BLaER1 treated with 17β-estradiol and CSF1 and Interleukin-3, amounts not matched to agents 10 nM and 100 nM (cell line): Measurements from ENCODE around the gene COL15A1.
A peak's percentile ranks its signal among the peaks of the same experiment; 100 is the strongest.
"Not testable (repeated sequence)": the region's sequence is repeated elsewhere in the genome, so short reads cannot be mapped to it uniquely, and the experiment has no call there.

ENCODE experiments used
- H3K27ac ChIP-seq, 11 experiments: shearing (Covaris generic); formaldehyde crosslinking; 2 replicates each; pipeline ENCODE4 v1.8.1; 2022
- H3K27me3 ChIP-seq, 11 experiments: shearing (Covaris generic); formaldehyde crosslinking; 2 replicates each; pipeline ENCODE4 v1.8.1; 2022
- H3K36me3 ChIP-seq, 11 experiments: shearing (Covaris generic); formaldehyde crosslinking; 2 replicates each; pipeline ENCODE4 v1.8.1; 2022
- H3K4me1 ChIP-seq, 10 experiments: shearing (Covaris generic); formaldehyde crosslinking; 2 replicates each; pipeline ENCODE4 v1.8.1; 2022
- H3K4me2 ChIP-seq, 11 experiments: shearing (Covaris generic); formaldehyde crosslinking; 2 replicates each; pipeline ENCODE4 v1.8.1; 2022
- H3K4me3 ChIP-seq, 10 experiments: shearing (Covaris generic); formaldehyde crosslinking; 2 replicates each; pipeline ENCODE4 v1.8.1; 2022
- H3K9ac ChIP-seq, 11 experiments: shearing (Covaris generic); formaldehyde crosslinking; 2 replicates each; pipeline ENCODE4 v1.8.1; 2022
- H3K9me3 ChIP-seq, 11 experiments: shearing (Covaris generic); formaldehyde crosslinking; replicated peaks in 1 of 11; 2 replicates each; pipeline ENCODE4 v1.8.1; 2022
- H4K20me1 ChIP-seq, 11 experiments: shearing (Covaris generic); formaldehyde crosslinking; 2 replicates each; pipeline ENCODE4 v1.8.1; 2022
- Cebpa-rat ChIP-seq, 11 experiments: shearing (Covaris generic); IDR thresholded peaks; 2 replicates each; pipeline ENCODE4 v1.8.1; 2022

Gene COL15A1

GRCh38 chr9:98943682-98944056, at the start of gene COL15A1:
TSS of gene COL15A1 (plus strand) at chr9:98943907. CDS start at chr9:98944062, 155 bp downstream.
- Histone ChIP-seq H3K27ac (no peak within 1 kb of the TSS), H3K27me3 (peaks cover 0 to 7% (median 0%) of the 10 kb centered on the region in 11 experiments; a peak in 3 of 22 replicates), H3K4me1 (peaks cover 0 to 4% (median 0%) of the 10 kb centered on the region in 10 experiments; a peak in 1 of 20 replicates), H3K9me3 (peaks cover 10 to 20% (median 15%) of the 10 kb centered on the region in 11 experiments; a peak in 21 of 22 replicates), H3K4me2 (no peak within 1 kb of the TSS), H3K4me3 (no peak within 1 kb of the TSS), H3K36me3 (no peaks in the 10 kb centered on the region), H3K9ac (no peak within 1 kb of the TSS), H4K20me1 (no peaks in the 10 kb centered on the region)
- TF ChIP-seq Cebpa-rat (IDR thresholded peaks at IDR 0.05): no peak

GRCh38 chr9:98894171-98894570, 49.5 kb upstream of the COL15A1 start:
- peaks cover 0 to 17% (median 0%) of the 10 kb centered on the region in 11 experiments; a peak in 3 of 22 replicates for H3K27me3 ChIP-seq
- H3K9ac ChIP-seq: no peak overlapping the region
- H3K4me1 ChIP-seq: peaks cover 4 to 11% (median 7%) of the 10 kb centered on the region in 10 experiments
- H3K27ac ChIP-seq: no peak overlapping the region
- H3K9me3 ChIP-seq: peaks cover 13 to 34% (median 19%) of the 10 kb centered on the region in 11 experiments
- no peak overlapping the region for H3K4me2 ChIP-seq
- H3K4me3 ChIP-seq: no peak overlapping the region
- H4K20me1 ChIP-seq: no peaks in the 10 kb centered on the region
- TF ChIP-seq Cebpa-rat (IDR thresholded peaks at IDR 0.05): no peak
- no peaks in the 10 kb centered on the region; a peak in 1 of 22 replicates for H3K36me3 ChIP-seq

- H4K20me1 ChIP-seq: no peaks in the 10 kb centered on the region
- TF ChIP-seq Cebpa-rat (IDR thresholded peaks at IDR 0.05): no peak
- peaks cover 13 to 34% (median 19%) of the 10 kb centered on the region in 11 experiments for H3K9me3 ChIP-seq
- H3K27ac ChIP-seq: no peak overlapping the region
- no peak overlapping the region for H3K9ac ChIP-seq
- H3K4me2 ChIP-seq: no peak overlapping the region
- peaks cover 10 to 17% (median 13%) of the 10 kb centered on the region in 10 experiments for H3K4me1 ChIP-seq
- H3K27me3 ChIP-seq: peaks cover 0 to 14% (median 0%) of the 10 kb centered on the region in 11 experiments; a peak in 2 of 22 replicates
- no peak overlapping the region for H3K4me3 ChIP-seq
- no peaks in the 10 kb centered on the region; a peak in 1 of 22 replicates for H3K36me3 ChIP-seq
These were observed 48.9 kb upstream of the COL15A1 start for GRCh38 chr9:98894761-98895160.

GRCh38 chr9:98896632-98897031, 47.1 kb upstream of the COL15A1 start:
- no peak overlapping the region for H3K27ac ChIP-seq
- H3K9me3 ChIP-seq: peaks cover 13 to 34% (median 19%) of the 10 kb centered on the region in 11 experiments
- H4K20me1 ChIP-seq: no peaks in the 10 kb centered on the region
- peaks cover 0 to 14% (median 0%) of the 10 kb centered on the region in 11 experiments; a peak in 2 of 22 replicates for H3K27me3 ChIP-seq
- H3K36me3 ChIP-seq: no peaks in the 10 kb centered on the region; a peak in 1 of 22 replicates
- H3K4me1 ChIP-seq: peaks cover 13 to 21% (median 19%) of the 10 kb centered on the region in 10 experiments
- no peak for TF ChIP-seq Cebpa-rat (IDR thresholded peaks at IDR 0.05)
- no peak overlapping the region for H3K4me2 ChIP-seq
- no peak overlapping the region for H3K4me3 ChIP-seq
- H3K9ac ChIP-seq: no peak overlapping the region

GRCh38 chr9:98897745-98898144, 46.0 kb upstream of the COL15A1 start:
- Histone ChIP-seq H3K4me1 (peaks cover 13 to 21% (median 19%) of the 10 kb centered on the region in 10 experiments), H3K9ac (no peak overlapping the region), H3K36me3 (no peaks in the 10 kb centered on the region; a peak in 1 of 22 replicates), H3K4me2 (no peak overlapping the region), H4K20me1 (no peaks in the 10 kb centered on the region), H3K9me3 (peaks cover 13 to 34% (median 19%) of the 10 kb centered on the region in 11 experiments), H3K27ac (no peak overlapping the region), H3K4me3 (no peak overlapping the region), H3K27me3 (peaks cover 0 to 13% (median 0%) of the 10 kb centered on the region in 11 experiments; a peak in 2 of 22 replicates)
- TF ChIP-seq Cebpa-rat (IDR thresholded peaks at IDR 0.05): no peak

GRCh38 chr9:98899408-98900056, 44.2 kb upstream of the COL15A1 start:
- H3K4me1 ChIP-seq: peaks cover 13 to 21% (median 19%) of the 10 kb centered on the region in 10 experiments
- peaks cover 0 to 8% (median 0%) of the 10 kb centered on the region in 11 experiments; a peak in 1 of 22 replicates for H3K27me3 ChIP-seq
- no peaks in the 10 kb centered on the region; a peak in 1 of 22 replicates for H3K36me3 ChIP-seq
- H3K4me3 ChIP-seq: no peak overlapping the region
- peaks cover 13 to 34% (median 19%) of the 10 kb centered on the region in 11 experiments for H3K9me3 ChIP-seq
- H3K9ac ChIP-seq: no peak overlapping the region
- no peak for TF ChIP-seq Cebpa-rat (IDR thresholded peaks at IDR 0.05)
- no peak overlapping the region for H3K27ac ChIP-seq
- H4K20me1 ChIP-seq: no peaks in the 10 kb centered on the region
- H3K4me2 ChIP-seq: peak overlapping the region; percentile 39 to 80 (median 63)

- no peak for TF ChIP-seq Cebpa-rat (IDR thresholded peaks at IDR 0.05)
- no peaks in the 10 kb centered on the region; a peak in 1 of 22 replicates for H3K36me3 ChIP-seq
These were observed 43.5 kb upstream of the COL15A1 start for GRCh38 chr9:98900244-98900643.

GRCh38 chr9:98900725-98901124, 43.0 kb upstream of the COL15A1 start:
- Histone ChIP-seq H3K36me3 (no peaks in the 10 kb centered on the region; a peak in 1 of 22 replicates), H4K20me1 (no peaks in the 10 kb centered on the region), H3K4me2 (peak overlapping the region in 1 of 11 experiments; percentile 70; a peak in 1 of 22 replicates), H3K9ac (no peak overlapping the region), H3K27ac (no peak overlapping the region), H3K27me3 (peaks cover 0 to 8% (median 0%) of the 10 kb centered on the region in 11 experiments; a peak in 1 of 22 replicates), H3K4me1 (peaks cover 13 to 21% (median 19%) of the 10 kb centered on the region in 10 experiments), H3K4me3 (no peak overlapping the region), H3K9me3 (peaks cover 13 to 25% (median 18%) of the 10 kb centered on the region in 11 experiments)
- TF ChIP-seq Cebpa-rat (IDR thresholded peaks at IDR 0.05): no peak

More at GRCh38 chr9:98900244-98900643, 43.5 kb upstream of the COL15A1 start:
- Histone ChIP-seq H3K4me3 (no peak overlapping the region), H3K9me3 (peaks cover 13 to 30% (median 19%) of the 10 kb centered on the region in 11 experiments), H3K4me1 (peaks cover 13 to 21% (median 19%) of the 10 kb centered on the region in 10 experiments), H3K27me3 (peaks cover 0 to 8% (median 0%) of the 10 kb centered on the region in 11 experiments; a peak in 1 of 22 replicates), H3K27ac (no peak overlapping the region), H4K20me1 (no peaks in the 10 kb centered on the region), H3K9ac (no peak overlapping the region), H3K4me2 (peak overlapping the region in 10 of 11 experiments; percentile 39 to 80 (median 62); a peak in 14 of 22 replicates)

- not testable (repeated sequence) for H3K27me3 ChIP-seq, H3K27ac ChIP-seq, H4K20me1 ChIP-seq, H3K4me2 ChIP-seq, H3K4me3 ChIP-seq, H3K36me3 ChIP-seq, H3K9ac ChIP-seq
- peaks cover 18 to 25% (median 24%) of the 10 kb centered on the region in 10 experiments for H3K4me1 ChIP-seq
- peaks cover 5 to 14% (median 7%) of the 10 kb centered on the region in 11 experiments; a peak in 21 of 22 replicates for H3K9me3 ChIP-seq
These were observed 41.9 kb upstream of the COL15A1 start for GRCh38 chr9:98901843-98902242.
